HG02970 (cell line): Measurements from ENCODE around the gene SLC66A3.

Experiments used
- ATAC-seq: cut with Tn5 transposase; IDR thresholded peaks from one replicate; pipeline ENCODE4 v1.9.1; 2021; ENCODE audit warnings: mild to moderate bottlenecking, moderate library complexity, moderate number of reproducible peaks; ENCODE audit not compliant: unreplicated experiment, low FRiP score

The SLC66A3 gene

GRCh38 chr2:11208083-11208482, 52.8 kb downstream of the SLC66A3 start:
- ATAC-seq = no peak

DNA sequence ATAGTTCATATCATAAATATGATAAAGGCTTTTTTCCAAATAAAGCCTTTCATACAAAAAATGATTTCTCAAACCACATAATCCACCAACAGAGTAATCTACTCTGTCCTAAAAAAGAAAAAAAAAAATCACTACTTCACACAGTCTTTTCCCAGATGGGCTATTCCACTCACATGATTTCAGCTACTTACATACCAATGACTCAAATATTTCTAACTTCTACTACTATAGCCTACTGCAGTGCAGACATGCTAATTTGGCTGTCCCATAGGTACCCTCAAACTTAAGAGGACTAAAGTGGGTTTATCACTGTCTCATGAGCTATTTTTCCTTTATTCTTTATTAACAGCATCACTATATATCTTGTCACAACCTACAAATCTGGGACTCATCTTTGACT, 57.4 kb downstream of the SLC66A3 start:
- ATAC-seq = no peak

DNA sequence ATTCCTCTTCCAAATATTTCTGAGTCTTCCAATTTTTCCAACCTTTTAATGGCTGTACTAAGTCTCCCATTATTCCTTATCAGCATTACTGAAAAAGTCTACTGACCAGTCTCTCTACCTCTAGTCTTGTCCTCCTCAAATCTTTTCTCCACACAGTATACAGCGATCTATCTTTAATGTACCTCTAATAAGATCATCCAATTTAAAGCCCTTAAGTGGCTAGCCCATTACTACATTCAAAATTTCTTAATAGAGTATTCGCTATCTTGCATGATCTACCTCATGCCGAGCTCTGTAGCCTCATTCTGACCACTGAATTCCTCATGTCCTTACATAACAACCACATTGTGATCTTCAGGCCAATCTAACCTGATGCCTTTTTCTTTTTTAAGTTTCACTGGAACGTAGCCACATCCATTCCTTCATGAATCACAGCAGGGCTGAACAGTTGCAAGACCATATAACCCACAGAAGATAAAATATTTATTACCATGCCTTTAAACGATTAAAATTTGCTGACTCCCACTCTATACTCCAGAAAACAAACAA, 57.9 kb downstream of the SLC66A3 start:
- no peak for ATAC-seq

GRCh38 chr2:11213975-11214374, 58.7 kb downstream of the SLC66A3 start:
- ATAC-seq = no peak

- ATAC-seq = no peak
Observed at GRCh38 chr2:11214770-11215169, 59.5 kb downstream of the SLC66A3 start.

DNA sequence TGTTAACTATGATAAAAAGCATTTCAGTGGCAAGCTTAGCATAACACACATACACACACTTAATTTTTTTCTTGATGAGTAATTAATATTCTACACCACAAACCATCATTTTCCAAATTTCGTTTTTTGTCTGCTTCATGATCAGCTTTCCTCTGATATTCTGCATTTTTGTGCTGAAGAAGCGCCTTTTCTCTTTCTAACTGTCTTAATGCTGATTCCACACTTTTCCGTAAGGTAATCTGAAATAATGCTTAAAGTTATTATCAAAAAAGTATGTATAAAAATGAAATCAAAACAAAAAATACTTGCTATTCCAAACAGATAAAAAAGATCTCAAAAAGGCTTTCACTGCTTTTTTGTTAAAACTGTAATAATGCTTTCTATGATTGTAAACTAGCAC, 60.1 kb downstream of the SLC66A3 start:
- no peak for ATAC-seq

- no peak for ATAC-seq
Observed at GRCh38 chr2:11220445-11220844, 65.2 kb downstream of the SLC66A3 start.

DNA sequence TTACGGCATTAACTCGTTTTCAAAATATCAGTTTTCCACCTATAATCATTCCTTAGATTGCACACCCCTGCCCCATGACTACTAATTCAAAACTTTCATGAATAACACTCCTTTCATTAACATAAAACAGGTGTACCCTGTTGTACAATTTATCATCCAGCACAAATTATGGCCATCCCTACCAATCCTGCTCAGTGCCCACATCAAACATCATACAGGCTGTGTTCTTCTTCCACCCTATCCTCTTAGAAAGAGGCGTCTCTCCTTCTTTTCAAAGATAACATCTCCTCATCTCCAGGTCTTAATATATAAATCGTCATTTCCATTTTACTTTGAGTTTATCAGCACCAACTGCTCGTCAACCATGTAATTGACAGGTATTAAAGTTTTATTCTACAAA, 67.6 kb downstream of the SLC66A3 start:
- no peak for ATAC-seq

- no peak for ATAC-seq
Observed at GRCh38 chr2:11224887-11225286, 69.6 kb downstream of the SLC66A3 start.

DNA sequence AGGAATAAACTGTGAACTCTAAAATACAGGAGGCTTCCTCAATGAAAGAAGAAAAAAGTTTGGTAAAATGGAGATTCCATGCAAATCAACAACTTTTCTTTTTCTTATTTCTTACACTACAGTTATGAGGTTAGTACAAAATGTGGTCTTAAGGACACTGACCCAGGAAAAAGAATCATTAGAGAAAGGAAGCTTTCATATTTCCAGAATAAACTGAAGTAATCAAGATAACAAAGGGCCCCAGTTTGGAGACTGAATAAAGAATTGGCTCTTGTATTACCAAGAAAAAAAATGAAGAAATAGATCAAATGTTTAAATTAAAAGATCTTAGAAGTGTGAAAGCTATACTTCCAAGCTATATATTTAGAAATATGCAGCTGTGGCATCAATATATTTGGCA, 72.3 kb downstream of the SLC66A3 start:
- ATAC-seq = no peak
